GM19455 (cell line): ENCODE measurements around the gene ARHGEF40.

ENCODE experiments used
- ATAC-seq: cut with Tn5 transposase; IDR thresholded peaks from one replicate; pipeline ENCODE4 v1.9.1; 2021; ENCODE audit not compliant: unreplicated experiment

ARHGEF40 gene

DNA sequence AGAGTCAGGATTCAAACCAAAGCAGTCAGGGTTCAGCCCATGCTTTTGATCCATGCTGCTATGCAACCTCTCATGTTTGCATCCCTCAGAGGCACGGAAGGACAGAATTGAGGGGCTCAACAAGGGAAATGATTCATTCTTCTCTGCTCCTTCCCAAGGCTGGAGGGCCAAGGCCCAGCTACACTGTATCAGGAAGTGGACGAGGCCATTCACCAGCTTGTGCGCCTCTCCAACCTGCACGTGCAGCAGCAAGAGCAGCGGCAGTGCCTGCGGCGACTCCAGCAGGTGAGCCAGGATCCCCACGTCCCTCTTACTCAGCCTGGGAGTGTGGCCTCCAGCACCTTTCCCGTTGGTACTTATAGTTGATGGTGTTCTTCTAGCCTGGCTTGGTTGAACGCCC lies 8.6 kb downstream of the ARHGEF40 start:
- ATAC-seq = no peak

GRCh38 chr14:21081521-21082142 lies 11.5 kb downstream of the ARHGEF40 start:
- no peak for ATAC-seq

DNA sequence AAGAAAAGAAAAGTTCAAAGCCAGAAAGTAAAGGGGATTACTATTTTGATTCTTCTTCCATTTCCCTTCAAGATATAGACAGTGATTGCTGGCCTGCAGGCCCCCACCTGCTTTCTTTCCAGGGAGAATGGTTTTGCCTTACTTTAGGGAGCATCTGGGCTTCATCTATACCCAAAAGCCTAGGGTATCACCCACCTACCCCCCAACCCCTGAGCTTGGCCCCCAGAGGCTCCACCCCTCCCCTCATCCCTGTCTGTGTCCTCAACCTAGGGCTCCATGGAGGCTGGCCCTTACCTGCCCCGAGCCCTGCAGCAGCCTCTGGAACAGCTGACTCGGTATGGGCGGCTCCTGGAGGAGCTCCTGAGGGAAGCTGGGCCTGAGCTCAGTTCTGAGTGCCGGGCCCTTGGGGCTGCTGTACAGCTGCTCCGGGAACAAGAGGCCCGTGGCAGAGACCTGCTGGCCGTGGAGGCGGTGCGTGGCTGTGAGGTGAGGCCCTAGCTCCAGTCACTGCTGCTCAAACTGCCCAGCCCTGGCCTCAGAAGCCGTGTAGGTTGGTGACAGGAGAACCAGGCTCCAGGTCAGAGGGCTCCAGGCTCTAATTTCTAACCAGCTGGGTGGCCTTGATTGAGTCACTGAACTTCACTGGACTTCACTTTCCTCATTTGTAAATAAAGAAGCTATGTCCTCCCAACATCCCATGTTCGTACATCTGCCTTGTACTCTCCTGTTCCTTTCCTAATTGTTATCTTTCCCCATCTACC lies 13.6 kb downstream of the ARHGEF40 start:
- no peak for ATAC-seq

DNA sequence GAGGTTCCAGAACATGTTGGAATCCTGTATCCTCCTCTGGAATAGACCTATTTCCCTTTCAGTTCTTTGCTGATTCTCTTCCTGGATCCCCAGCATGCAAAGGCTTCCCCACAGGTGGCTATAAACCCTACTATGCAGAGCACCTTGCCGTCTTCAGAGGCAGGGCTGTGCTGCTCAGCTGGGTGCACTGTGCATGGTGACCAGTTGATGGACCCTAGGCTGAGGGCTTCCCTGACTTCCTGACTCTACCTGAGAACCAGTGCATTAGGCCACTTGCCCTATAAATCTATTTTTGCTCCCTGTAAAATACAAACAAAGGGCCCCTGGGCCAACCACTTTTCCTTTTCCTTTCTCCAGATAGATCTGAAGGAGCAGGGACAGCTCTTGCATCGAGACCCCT lies 14.3 kb downstream of the ARHGEF40 start:
- ATAC-seq = no peak

GRCh38 chr14:21084998-21085853 lies 15.1 kb downstream of the ARHGEF40 start:
- no peak for ATAC-seq

- no peak for ATAC-seq
Measured at GRCh38 chr14:21086908-21087293, 16.8 kb downstream of the ARHGEF40 start.

GRCh38 chr14:21087294-21088091 lies 17.4 kb downstream of the ARHGEF40 start:
- ATAC-seq = no peak

DNA sequence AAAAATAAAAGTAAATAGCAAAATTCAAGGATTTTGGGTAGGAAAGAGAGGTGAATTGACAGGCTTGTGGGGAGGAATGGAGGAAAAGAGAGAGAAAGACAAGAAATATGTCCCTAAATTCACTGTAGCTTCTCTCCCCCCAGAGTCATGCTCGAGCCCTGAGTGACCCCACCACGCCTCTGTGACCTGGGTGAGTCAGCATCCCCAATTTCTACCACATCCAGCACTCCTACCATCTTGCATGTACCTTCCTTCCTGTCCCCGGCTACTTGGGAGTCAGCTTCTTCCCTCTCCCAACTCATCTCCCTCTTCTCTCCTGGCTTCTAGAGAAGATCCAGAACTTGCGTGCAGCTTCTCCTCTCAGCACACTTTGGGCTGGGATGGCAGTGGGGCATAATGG lies 18.6 kb downstream of the ARHGEF40 start:
- ATAC-seq = no peak

DNA sequence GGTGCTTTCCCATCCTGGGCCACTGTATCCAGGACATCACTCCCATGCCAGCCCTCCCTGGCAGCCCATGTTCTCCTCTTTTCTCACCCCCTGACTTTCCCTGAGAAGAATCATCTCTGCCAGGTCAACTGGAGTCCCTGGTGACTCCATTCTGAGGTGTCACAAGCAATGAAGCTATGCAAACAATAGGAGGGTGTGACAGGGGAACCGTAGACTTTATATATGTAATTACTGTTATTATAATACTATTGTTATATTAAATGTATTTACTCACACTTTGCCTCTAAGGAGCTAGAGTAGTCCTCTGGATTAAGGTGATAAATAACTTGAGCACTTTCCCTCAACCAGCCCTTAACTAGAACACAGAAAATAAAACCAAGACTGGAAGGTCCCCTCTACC lies 19.2 kb downstream of the ARHGEF40 start:
- no peak for ATAC-seq

- no peak for ATAC-seq
Measured at GRCh38 chr14:21089877-21090193, 19.7 kb downstream of the ARHGEF40 start.

DNA sequence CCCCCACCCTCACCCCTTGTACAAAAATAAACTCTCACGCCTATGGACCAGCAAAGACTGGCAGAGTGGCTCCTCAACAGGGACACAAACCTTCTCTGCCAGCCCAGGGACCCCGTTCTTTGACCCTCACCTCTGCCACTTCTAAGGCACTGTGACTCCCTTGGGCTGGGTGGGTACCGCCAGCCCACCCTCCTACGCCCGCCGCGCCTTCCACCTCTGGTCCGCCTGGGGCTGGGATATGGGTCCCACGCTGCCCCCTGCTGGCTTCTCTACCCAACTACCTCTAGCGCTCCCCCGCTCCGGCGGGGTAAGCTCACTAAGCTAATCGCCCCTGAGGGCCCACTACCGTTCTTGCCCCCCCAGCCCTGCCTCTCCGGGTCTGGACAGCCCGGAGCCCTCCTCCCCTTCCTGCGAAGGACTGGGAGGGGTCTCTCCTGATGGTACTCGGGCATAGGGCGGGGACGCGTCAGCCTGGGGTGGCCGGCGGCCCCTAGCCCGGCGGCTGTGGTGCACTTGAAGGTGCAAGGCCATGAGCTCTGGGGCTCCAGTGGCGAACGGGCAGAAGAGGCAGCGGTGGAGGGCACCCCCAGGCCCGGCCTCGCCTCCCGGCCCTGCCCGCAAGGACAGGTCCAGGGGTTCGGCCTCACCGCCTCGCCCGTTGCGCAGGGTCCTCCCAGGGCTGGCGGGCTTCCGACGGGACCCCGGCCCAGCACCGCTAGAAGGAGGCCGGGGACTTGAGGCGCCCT lies 20.3 kb downstream of the ARHGEF40 start:
- no peak for ATAC-seq

DNA sequence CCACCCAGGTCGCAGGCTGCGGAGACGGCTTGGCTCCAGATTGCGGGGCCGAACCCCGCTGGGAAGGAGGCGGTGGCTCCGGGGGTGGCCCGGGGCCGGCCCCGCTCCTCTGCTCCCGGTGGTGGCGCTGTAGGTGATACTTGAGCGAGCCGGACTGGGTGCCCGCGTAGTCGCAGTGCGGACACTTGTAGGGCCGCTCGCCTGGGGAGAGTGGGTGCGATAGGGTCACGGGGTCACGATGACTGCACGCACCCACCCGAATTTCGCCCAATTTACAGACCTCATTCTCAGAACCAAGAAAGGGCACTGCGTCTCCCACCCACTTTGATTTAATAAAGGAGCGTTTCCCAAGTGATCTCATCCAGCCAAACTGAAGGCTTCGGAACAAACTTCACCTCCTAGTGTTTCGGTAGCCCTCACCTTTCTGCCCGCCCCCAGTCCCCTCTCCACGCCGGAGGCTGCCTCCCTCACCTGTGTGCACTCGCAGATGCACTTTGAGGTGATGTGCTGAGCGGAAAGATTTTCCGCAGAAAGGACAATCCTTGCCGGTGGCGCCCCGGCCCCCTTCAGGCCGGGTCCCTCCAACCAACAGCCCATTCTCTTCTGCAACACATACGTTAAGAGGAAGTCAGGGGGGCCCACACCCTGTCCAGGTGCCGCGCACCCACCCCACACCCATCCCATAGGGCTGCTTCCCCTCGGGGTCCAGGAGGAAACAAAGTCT lies 21.0 kb downstream of the ARHGEF40 start:
- no peak for ATAC-seq

- no peak for ATAC-seq
Measured at GRCh38 chr14:21091821-21092272, 21.7 kb downstream of the ARHGEF40 start.

- ATAC-seq = peak; percentile 90
Measured at GRCh38 chr14:21092273-21093011, 22.3 kb downstream of the ARHGEF40 start.

GRCh38 chr14:21093018-21093417 lies 22.9 kb downstream of the ARHGEF40 start:
- ATAC-seq = no peak

DNA sequence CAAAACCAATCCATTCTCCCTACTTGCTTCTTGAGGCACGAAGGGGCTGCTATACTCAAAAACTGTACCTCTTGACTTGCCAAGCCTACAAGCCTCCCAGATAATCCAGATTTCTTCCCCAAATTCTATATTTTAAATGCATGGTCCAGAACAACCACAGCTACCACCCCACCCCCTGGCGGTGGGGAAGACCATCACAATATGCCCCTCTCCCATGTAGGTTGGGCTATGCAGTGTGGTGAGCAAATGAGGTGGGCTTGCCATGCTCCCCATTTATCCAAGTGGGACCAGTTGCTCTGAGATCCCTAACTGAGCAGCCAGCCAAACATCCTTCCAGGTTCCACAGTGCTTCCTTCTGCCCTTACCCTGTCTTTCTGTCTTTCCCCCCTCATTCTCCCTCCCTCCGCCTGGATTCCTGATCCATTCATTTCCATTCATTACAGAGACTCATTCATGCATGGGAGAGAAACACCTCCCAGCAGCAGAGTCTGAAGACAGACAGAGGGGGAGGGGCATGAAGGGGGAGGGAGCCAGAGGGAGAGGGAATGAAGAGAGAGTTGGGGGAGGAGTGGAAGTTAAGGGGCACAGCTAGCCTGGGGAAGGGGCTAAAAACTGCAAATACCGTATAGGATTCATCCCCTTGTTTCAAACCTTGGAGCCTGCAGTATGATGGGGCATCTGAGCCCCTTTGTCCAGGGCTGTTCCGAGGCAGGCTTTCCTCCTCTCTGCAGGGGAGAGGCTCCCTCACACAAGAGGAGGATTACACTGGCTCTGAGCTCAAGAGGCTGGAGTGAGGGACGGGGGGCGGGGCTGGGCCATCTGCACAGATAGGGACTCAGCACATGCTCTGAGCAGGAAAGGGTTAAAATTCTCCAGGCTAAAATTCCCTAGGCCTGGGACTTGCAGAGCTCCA lies 23.9 kb downstream of the ARHGEF40 start:
- ATAC-seq = no peak

DNA sequence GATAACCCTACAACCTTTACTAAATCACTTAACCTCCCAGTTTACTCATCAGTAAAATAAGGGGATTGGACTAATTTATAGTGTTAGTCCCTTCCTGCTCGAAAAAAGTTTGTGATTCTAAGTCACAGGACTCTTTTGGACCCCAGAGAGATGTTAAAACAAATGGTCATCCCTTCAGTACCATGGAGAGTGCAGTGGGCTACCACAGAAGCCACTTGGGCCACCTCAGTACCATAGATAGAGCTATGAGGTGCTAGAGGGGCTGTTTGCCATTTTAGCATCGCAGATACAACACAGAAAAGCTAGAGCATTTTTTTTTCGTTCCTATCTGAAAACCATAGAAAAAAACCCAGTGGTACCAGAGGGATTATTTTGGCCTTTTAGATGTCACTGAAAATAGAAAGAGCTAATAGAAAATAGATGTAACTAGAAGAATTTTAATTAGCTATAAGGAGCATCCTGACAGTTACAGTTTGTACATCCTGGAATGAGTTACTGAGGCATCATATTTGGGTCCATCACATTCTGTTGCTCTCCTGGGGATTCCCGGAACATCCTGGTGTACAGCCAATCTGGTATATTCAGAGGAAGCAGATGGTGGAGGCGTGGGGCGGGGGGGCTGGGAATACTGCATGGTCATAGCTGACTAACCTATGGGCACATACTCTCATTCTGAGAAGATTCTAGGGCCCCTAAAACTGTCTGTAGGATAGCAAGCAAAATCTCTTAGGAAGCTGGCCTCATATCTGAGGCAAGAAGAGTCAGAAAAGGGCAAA lies 25.5 kb downstream of the ARHGEF40 start:
- no peak for ATAC-seq
